ENCODE measurements around the gene CENPH. TPM values are rescaled to one million over a fixed set of nuclear protein-coding genes. Genes with fewer than 3 reads are reported as not detected.

CENPH gene
- total RNA-seq, 1 experiment from 2014 or later = 45.7 TPM

- peaks cover 7% of the 10 kb centered on the region for H3K79me2 ChIP-seq (ENCODE audit: low read depth)
- intact Hi-C loops (cut with micrococcal nuclease; ENCODE audit: unreplicated experiment) = no loop called here
- no peaks in the 10 kb centered on the region for H3K9me3 ChIP-seq (ENCODE audit: insufficient read depth, low read depth)
- CTCF ChIA-PET = no interaction called here
- H3K9me2 ChIP-seq (ENCODE audit: insufficient read depth) = no peaks in the 10 kb centered on the region
- no peaks in the 10 kb centered on the region for H3K27me3 ChIP-seq (ENCODE audit: insufficient read depth, low read depth)
- H3K27ac ChIP-seq = no peak overlapping the region
- H3K4me1 ChIP-seq (replicated peaks; ENCODE audit: insufficient read depth) = no peaks in the 10 kb centered on the region
- peaks cover 7% of the 10 kb centered on the region; the same call in 1 of the 2 replicates for H3F3A ChIP-seq (ENCODE audit: insufficient read depth, low read depth)
- no peaks in the 10 kb centered on the region; the same call in 1 of the 2 replicates for H4K20me1 ChIP-seq (ENCODE audit: insufficient read depth)
- H3K4me3 ChIP-seq = no peak overlapping the region
- H2AFZ ChIP-seq = no peak overlapping the region
- no peak for DNase-seq
- no TSS peak for BruUV-seq (replicated peaks)
- no peak for TF ChIP-seq EZH2 (IDR thresholded peaks at IDR 0.05; ENCODE audit: low read depth)
- TF ChIP-seq, protein P1, sequence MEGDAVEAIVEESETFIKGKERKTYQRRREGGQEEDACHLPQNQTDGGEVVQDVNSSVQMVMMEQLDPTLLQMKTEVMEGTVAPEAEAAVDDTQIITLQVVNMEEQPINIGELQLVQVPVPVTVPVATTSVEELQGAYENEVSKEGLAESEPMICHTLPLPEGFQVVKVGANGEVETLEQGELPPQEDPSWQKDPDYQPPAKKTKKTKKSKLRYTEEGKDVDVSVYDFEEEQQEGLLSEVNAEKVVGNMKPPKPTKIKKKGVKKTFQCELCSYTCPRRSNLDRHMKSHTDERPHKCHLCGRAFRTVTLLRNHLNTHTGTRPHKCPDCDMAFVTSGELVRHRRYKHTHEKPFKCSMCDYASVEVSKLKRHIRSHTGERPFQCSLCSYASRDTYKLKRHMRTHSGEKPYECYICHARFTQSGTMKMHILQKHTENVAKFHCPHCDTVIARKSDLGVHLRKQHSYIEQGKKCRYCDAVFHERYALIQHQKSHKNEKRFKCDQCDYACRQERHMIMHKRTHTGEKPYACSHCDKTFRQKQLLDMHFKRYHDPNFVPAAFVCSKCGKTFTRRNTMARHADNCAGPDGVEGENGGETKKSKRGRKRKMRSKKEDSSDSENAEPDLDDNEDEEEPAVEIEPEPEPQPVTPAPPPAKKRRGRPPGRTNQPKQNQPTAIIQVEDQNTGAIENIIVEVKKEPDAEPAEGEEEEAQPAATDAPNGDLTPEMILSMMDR (conservative IDR thresholded peaks at IDR 0.05) = no peak
- H3K4me2 ChIP-seq = no peak overlapping the region
- POLR2A ChIA-PET (ENCODE audit: unreplicated experiment) = no interaction called here
- H3K36me3 ChIP-seq (ENCODE audit: low read depth) = peaks cover 7% of the 10 kb centered on the region; the same call in 1 of the 2 replicates
These were observed 35.1 kb downstream of the CENPH start for GRCh38 chr5:69224520-69224919.

DNA sequence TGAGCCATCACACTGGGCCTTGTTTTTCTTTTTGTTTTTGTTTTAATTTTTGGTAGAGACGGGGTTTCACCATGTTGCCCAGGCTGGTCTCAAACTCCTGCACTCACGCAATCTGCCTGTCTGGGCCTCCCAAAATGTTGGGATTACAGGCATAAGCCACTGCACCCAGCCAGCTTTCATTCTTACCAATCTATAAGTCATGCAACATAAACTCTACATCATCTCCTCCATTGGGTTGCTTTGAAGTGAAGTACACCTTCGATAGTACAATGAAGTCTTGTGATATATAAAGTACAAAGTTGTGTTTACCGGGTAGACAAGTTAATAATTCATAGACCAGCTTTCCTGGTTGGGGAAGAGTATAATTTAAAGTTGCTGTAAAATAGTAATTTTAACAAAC is 36.5 kb downstream of the CENPH start:
- Histone ChIP-seq H3K4me3 (no peak overlapping the region), H3K27me3 (ENCODE audit: insufficient read depth, low read depth) (no peaks in the 10 kb centered on the region), H3K79me2 (ENCODE audit: low read depth) (no peaks in the 10 kb centered on the region), H3K4me2 (no peak overlapping the region), H2AFZ (no peak overlapping the region), H3K27ac (no peak overlapping the region), H3K4me1 (replicated peaks; ENCODE audit: insufficient read depth) (no peaks in the 10 kb centered on the region), H3F3A (ENCODE audit: insufficient read depth, low read depth) (peaks cover 12% of the 10 kb centered on the region; the same call in 1 of the 2 replicates), H3K36me3 (ENCODE audit: low read depth) (peaks cover 7% of the 10 kb centered on the region; the same call in 1 of the 2 replicates), H4K20me1 (ENCODE audit: insufficient read depth) (no peaks in the 10 kb centered on the region; the same call in 1 of the 2 replicates), H3K9me2 (ENCODE audit: insufficient read depth) (no peaks in the 10 kb centered on the region), H3K9me3 (ENCODE audit: insufficient read depth, low read depth) (no peaks in the 10 kb centered on the region)
- no TSS peak for BruUV-seq (replicated peaks)
- DNase-seq = no peak
- ChIA-PET CTCF (no interaction called here), POLR2A (ENCODE audit: unreplicated experiment) (no interaction called here)
- TF ChIP-seq EZH2 (IDR thresholded peaks at IDR 0.05; ENCODE audit: low read depth) = no peak
- TF ChIP-seq, protein P1 (conservative IDR thresholded peaks at IDR 0.05) = no peak
- intact Hi-C loops (cut with micrococcal nuclease; ENCODE audit: unreplicated experiment) = no loop called here

GRCh38 chr5:69230181-69230580 is 40.8 kb downstream of the CENPH start:
- Histone ChIP-seq H3K27me3 (ENCODE audit: insufficient read depth, low read depth) (no peaks in the 10 kb centered on the region), H2AFZ (no peak overlapping the region), H3K79me2 (ENCODE audit: low read depth) (peaks cover 2% of the 10 kb centered on the region), H3K4me1 (replicated peaks; ENCODE audit: insufficient read depth) (peaks cover 5% of the 10 kb centered on the region; the same call in 1 of the 2 replicates), H3K4me3 (no peak overlapping the region), H3F3A (ENCODE audit: insufficient read depth, low read depth) (peaks cover 5% of the 10 kb centered on the region; the same call in 1 of the 2 replicates), H3K9me3 (ENCODE audit: insufficient read depth, low read depth) (no peaks in the 10 kb centered on the region), H3K9me2 (ENCODE audit: insufficient read depth) (no peaks in the 10 kb centered on the region), H3K36me3 (ENCODE audit: low read depth) (peaks cover 7% of the 10 kb centered on the region; the same call in 1 of the 2 replicates), H4K20me1 (ENCODE audit: insufficient read depth) (no peaks in the 10 kb centered on the region), H3K27ac (no peak overlapping the region), H3K4me2 (no peak overlapping the region)
- CTCF ChIA-PET = no interaction called here
- DNase-seq = no peak
- POLR2A ChIA-PET (ENCODE audit: unreplicated experiment) = no interaction called here
- intact Hi-C loops (cut with micrococcal nuclease; ENCODE audit: unreplicated experiment) = no loop called here
- BruUV-seq (replicated peaks) = no TSS peak
- no peak for TF ChIP-seq EZH2 (IDR thresholded peaks at IDR 0.05; ENCODE audit: low read depth)
- TF ChIP-seq, protein P1 (conservative IDR thresholded peaks at IDR 0.05) = no peak

Measured in PC-9 (cell line).